VCaP (cell line): Measurements from ENCODE around the gene ACBD6.
A peak's percentile ranks its signal among the peaks of the same experiment; 100 is the strongest.

Experiments used
- H3K27ac ChIP-seq: fragments of 450-650 bp; 2 replicates; pipeline ENCODE4 v1.5.1; 2017
- TF ChIP-seq, protein P1 (sequence below): fragments of 450-650 bp; conservative IDR thresholded peaks from 2 replicates; pipeline ENCODE4 v1.5.1; 2017; ENCODE audit warnings: mild to moderate bottlenecking, moderate library complexity

Gene ACBD6

DNA sequence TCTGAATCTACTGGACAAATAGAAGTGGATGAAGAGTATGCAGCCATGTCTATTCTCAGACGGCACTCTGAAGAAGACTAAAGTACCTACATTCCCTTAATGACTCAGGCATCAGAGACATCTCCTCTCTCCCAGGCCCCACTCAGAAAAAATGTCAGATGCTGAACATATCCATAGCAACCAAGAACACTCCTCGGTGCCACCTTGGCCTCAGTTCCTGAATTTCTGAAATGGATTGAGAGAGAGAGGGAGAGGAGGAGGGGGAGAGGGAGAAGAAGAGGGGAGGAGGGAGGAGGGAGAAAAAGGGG, 40.4 kb upstream of the ACBD6 start:
- TF ChIP-seq, protein P1, sequence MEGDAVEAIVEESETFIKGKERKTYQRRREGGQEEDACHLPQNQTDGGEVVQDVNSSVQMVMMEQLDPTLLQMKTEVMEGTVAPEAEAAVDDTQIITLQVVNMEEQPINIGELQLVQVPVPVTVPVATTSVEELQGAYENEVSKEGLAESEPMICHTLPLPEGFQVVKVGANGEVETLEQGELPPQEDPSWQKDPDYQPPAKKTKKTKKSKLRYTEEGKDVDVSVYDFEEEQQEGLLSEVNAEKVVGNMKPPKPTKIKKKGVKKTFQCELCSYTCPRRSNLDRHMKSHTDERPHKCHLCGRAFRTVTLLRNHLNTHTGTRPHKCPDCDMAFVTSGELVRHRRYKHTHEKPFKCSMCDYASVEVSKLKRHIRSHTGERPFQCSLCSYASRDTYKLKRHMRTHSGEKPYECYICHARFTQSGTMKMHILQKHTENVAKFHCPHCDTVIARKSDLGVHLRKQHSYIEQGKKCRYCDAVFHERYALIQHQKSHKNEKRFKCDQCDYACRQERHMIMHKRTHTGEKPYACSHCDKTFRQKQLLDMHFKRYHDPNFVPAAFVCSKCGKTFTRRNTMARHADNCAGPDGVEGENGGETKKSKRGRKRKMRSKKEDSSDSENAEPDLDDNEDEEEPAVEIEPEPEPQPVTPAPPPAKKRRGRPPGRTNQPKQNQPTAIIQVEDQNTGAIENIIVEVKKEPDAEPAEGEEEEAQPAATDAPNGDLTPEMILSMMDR: no peak
- no peak overlapping the region for H3K27ac ChIP-seq

DNA sequence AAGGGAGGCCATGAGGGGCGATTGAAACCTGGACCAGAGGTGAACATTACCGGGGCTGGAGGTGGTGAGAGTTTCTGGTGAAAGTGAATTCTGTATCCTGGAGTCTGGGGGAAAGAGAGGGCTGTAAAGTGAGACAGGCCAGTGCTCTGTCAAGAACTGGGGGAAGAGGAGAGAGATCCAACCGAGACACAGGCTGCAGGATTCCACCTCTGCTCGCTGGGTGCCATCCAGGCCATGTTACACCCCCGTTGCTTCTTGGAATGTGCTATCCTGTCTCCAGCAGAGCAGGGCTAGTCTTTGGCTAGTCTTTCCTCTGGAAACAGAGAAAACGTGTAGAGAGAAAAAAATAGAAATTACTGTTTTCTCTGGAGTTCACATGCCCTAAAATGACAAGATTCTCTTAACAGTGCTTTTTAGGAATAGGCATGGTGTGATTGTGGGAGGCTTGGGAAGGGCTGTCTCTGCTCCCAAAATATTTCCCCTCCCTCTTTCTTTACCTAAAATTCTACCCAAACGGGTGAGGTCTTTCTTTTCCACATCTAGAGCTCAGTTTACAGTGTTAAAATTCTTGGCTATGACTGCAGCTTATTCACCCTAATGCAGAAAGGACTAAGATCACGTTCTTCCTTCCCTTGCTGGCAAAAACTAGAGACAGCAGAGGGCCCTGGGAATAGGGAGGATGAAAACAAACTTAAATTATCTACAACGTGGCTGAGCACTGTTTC, 39.9 kb upstream of the ACBD6 start:
- TF ChIP-seq, protein P1: no peak
- H3K27ac ChIP-seq: no peak overlapping the region

DNA sequence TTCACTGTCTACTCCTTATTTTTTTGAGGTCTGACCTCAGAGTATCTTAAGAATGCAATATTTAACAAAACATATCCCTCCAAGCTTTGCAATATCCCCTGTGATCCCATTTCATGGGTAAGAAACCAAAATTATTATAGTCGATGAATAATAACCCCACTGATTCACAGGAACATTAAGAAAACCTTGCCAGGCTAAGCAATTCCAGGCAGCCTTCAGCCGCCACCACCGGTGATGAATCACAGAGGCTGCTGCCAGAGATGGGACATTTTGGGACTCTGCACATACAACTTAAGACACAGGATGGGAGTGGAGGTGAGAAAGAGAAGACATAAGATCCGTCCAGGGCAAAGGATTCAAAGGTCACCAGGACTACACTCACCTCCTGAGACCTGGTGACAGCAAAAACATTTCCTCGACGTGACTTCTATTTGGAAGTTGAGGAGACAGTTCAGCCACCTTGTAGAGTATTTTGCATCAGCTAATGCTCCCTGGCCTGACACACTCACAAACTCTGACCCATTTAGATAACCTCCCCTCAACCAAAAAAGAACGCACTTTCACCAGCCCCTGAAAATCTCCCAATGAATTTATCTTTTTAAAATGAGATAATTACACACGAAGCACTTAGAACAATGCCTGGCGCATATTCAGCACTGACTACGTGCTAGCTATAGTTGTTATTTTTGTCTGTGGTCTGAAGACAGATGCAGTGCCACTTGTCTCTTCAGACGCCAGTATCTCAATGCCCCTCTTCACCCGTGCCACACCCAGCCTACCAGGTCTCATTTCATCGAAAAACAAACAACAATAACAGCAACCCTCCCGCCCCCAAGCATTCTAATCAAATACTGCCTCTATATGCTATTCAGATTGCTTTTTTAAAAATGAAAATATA, 38.6 kb upstream of the ACBD6 start:
- no peak overlapping the region for H3K27ac ChIP-seq
- TF ChIP-seq, protein P1: no peak

GRCh38 chr1:180539136-180539535, 36.8 kb upstream of the ACBD6 start:
- H3K27ac ChIP-seq: no peak overlapping the region
- TF ChIP-seq, protein P1: no peak

DNA sequence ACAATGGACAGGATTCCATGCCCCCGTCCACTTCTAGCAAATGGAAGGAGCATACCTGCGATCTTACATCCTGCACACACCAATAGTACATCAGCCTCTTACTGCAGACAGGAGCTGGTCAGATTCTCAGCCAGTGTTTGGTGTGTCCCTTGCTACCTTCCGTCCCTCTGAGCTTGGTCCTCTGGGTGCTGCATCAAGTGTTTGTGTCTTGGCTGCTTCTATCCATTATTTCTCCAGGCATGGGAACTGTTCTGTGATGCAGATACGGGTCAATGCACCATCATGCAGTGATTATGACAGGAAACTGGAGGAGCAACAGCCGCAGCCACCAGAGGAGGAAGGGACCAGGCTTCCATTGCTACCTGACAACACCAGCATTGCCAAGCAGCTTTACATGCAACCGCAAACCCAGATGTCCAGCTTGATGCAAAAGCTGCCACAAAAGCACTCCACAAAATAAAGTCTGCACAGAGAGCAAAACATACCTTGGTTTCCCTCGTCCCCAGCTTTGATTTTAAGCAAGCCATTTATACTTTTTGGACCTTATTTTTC, 34.5 kb upstream of the ACBD6 start:
- TF ChIP-seq, protein P1: no peak
- H3K27ac ChIP-seq: no peak overlapping the region

DNA sequence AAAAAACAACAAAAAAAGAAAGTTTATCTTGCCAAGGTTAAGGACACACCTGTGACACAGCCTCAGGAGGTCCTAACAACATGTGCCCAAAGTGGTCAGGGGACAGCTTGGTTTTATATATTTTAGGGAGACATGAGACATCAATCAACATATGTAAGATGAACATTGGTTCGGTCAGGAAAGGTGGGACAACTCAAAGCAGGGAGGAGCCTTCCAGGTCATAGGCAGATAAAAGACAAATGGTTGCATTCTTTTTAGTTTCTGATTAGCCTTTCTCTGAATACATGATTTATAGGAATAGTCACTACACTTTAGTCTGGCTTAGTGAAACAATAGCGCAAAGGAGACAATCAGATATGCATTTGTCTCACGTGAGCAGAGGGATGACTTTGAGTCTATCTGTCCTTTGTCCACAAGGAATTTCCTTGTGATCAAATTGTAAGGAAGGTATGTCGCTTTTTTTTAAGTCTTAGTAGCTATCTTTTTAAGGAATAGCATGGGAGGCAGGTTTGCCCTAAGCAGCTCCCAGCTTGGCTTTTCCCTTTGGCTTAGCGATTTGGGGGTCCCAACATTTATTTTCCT, 33.1 kb upstream of the ACBD6 start:
- no peak overlapping the region for H3K27ac ChIP-seq
- TF ChIP-seq, protein P1: no peak

GRCh38 chr1:180534214-180534613, 31.8 kb upstream of the ACBD6 start:
- H3K27ac ChIP-seq: peak overlapping the region; percentile 73
- TF ChIP-seq, protein P1: no peak
